ENCODE data around the gene SEC61B.

DNA sequence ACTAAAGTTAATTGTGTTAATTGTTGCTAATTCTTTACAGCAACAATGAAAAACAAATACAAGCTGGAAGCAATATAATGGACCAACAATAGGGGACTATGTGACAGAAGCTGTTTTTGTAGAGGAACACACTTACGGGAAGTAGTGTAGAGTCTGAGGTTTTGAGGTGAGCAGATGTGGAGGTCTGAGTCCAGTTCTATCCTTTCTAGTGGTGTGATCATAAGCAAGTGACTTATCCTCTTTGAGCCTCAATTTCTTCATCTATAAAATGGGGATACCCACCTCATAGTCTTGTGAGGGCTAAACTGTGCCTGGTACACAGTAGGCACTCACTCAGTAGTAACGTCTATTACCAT, 28.6 kb upstream of the SEC61B start:
- TF ChIP-seq, protein P1, sequence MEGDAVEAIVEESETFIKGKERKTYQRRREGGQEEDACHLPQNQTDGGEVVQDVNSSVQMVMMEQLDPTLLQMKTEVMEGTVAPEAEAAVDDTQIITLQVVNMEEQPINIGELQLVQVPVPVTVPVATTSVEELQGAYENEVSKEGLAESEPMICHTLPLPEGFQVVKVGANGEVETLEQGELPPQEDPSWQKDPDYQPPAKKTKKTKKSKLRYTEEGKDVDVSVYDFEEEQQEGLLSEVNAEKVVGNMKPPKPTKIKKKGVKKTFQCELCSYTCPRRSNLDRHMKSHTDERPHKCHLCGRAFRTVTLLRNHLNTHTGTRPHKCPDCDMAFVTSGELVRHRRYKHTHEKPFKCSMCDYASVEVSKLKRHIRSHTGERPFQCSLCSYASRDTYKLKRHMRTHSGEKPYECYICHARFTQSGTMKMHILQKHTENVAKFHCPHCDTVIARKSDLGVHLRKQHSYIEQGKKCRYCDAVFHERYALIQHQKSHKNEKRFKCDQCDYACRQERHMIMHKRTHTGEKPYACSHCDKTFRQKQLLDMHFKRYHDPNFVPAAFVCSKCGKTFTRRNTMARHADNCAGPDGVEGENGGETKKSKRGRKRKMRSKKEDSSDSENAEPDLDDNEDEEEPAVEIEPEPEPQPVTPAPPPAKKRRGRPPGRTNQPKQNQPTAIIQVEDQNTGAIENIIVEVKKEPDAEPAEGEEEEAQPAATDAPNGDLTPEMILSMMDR (IDR thresholded peaks at IDR 0.05): no peak
- no peak for TF ChIP-seq ZFX (IDR thresholded peaks at IDR 0.05; ENCODE audit: borderline replicate concordance)

Measured in 22Rv1 (cell line).